NCI-H1417 treated with DMSO at 0.1 percent for 48 hours (cell line): ENCODE data around the gene KLHL12.
A peak's percentile ranks its signal among the peaks of the same experiment; 100 is the strongest.
"Not testable (repeated sequence)": the region's sequence is repeated elsewhere in the genome, so short reads cannot be mapped to it uniquely, and the experiment has no call there.

Source experiments
- DNase-seq: peaks from one replicate; lab custom pipeline; 2025; lab: John Stamatoyannopoulos, UW

KLHL12 gene

DNA sequence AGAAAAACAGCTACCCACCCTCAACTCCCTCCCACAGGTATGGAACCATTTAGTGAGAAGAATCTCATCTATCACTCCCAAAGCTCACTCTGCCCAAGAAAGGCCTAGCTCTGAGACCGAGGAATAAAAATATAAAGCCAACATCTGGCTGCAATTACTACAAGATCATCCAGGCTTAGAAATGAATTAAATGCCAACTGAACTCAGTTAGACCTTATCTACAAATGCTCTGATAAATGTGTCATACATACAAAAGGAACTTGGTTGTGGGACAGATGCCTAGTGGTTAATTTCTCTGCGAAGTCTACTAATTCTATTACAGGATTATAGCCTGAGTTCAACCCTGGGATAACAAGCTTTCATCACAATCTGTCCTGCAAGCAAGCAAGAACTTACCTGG is 24.4 kb upstream of the KLHL12 start:
- no peak for DNase-seq

DNA sequence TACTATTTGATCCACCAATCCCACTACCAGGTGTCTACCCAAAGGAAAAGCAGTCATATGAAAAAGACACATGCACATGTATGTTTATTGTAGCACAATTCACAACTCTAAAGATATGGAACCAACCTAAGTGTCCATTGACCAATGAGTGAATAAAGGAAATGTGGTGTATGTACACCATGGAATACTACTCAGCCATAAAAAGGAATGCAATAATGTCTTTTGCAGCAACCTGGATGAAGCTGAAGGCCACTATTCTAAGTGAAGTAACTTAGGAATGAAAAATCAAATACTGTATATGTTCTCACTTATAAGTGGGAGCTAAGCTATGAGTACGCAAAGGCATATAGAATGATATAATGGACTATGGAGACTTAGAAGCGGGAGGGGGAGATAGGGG is 18.4 kb upstream of the KLHL12 start:
- no peak for DNase-seq

DNA sequence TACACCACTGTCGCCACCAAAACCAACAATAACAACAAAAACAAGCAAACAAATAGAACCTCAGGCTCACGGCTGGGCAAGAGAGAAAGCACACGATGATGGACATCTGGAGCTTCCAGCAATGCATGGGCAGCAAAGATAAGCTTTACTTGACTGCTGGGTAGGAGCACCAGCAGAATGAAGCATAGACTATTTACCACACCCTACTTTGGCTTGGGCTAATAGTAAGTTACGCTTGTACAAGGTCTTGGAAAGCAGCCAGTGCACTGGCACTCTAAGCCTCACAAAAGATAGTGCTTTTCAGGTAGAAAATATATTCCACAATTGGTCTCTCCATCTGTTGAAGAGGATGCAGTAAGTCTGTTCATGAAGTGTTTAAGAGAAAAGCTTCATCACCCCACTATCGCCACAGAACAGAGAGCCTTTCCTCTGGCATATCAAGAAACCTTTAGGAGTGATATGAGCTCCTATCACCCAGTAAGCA is 17.4 kb upstream of the KLHL12 start:
- no peak for DNase-seq

- DNase-seq, result no peak
These were observed 15.4 kb upstream of the KLHL12 start for GRCh38 chr1:202942426-202942825.

DNA sequence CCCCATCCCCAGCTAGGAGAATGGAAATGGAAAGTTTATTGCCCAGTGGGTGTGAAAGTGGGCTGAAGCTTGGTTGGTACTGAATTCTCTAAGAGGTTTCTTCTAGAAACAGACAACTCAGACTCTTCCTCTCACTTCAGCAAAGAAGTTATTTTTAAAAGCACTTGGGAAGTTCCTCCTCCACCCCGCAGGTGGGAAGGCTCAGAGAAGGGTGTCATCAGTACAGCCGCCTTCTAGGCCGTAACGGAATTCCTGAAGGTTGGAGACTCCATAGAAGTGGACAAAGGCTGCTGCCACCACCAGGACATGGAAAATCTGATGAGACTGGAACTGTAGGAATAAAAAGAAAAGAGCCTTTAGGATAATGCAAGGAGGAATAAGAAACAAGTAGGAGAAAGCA is 14.3 kb upstream of the KLHL12 start:
- DNase-seq, result no peak

DNA sequence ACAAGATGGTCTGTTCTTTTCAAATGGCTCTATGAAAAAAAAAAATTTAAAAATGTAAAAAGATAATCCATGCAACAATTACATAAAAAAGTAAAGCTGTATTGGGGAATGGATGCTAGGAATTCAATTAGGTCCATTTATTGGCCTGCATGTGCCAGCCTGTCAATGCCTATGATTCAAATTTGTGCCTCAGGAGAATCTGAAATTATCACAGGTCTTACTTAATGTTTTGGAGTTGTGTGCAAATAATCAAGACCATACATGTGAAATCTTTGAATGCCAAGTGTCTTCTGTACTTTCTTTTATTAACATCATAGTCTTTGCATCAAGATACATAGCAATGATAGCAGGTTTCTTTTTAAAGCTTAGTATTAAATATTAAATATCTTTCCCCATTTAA is 13.5 kb upstream of the KLHL12 start:
- DNase-seq, result no peak

- DNase-seq, result no peak
These were observed 11.4 kb upstream of the KLHL12 start for GRCh38 chr1:202938287-202938925.

DNA sequence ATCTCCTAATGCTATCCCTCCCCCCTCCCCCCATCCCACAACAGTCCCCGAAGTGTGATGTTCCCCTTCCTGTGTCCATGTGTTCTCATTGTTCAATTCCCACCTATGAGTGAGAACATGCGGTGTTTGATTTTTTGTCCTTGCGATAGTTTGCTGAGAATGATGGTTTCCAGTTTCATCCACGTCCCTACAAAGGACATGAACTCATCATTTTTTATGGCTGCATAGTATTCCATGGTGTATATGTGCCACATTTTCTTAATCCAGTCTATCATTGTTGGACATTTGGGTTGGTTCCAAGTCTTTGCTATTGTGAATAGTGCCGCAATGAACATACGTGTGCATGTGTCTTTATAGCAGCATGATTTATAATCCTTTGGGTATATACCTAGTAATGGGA is 9.4 kb upstream of the KLHL12 start:
- DNase-seq, result not testable (repeated sequence)

GRCh38 chr1:202935844-202936243 is 8.8 kb upstream of the KLHL12 start:
- DNase-seq, result no peak

- DNase-seq, result no peak
These were observed 7.7 kb upstream of the KLHL12 start for GRCh38 chr1:202934755-202935154.

DNA sequence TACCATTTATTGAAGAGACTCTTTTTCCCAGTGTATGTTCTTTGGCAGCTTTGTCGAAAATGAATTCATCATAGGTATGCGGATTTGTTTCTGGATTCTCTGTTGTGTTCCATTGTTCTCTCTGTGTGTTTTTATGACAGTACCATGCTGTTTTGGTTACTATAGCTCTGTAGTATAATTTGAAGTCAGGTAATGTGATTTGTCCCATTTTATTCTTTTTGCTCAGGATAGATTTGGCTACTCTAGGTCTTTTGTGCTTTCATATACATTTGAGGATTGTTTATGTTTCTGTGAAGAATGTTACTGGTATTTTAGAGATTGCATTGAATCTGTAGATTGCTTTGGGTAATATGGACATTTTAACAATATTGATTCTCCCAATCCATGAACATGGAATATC is 5.4 kb upstream of the KLHL12 start:
- DNase-seq, result no peak

GRCh38 chr1:202923533-202923932 is 3.5 kb downstream of the KLHL12 start:
- no peak for DNase-seq

GRCh38 chr1:202919615-202920014 is 7.4 kb downstream of the KLHL12 start:
- no peak for DNase-seq

DNA sequence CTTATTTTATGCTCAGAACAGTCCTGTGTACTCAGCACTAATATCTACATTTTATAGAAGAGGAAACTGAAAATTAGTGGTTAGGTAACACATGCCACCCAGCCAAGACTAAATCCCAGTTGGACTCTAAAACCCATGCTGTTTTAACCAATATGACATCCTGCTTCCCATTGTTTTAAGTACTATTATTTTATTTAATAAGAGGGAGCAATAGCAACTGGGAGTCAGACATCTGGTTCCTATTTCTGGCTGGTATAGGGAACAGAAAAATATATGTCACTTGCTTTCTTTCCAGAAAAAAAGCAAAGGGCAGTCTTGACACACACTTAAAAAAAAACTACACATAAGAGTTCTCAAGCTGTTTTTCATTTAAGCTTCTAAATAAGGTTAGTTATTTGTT is 11.9 kb downstream of the KLHL12 start:
- DNase-seq, result peak; percentile 11

- not testable (repeated sequence) for DNase-seq
These were observed 14.6 kb downstream of the KLHL12 start for GRCh38 chr1:202912476-202912875.

DNA sequence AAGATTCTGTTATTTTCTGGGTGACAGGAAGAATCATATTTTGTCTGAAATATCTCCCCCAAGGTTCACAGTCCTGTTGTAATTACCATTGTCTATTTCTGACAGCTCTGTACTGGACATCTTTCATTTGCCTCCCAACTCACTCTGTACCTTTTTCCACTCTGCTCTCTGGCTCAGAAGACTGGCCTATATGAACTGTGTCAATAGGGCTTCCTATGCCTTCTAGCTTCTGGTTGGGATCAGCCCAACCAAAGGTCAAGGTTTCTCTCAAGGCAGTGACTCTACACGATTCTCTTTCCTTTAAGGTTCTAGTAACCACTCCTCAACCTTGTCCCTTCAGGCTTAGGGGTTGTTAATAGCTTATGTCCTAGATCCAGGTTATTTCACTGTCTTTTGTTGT is 17.5 kb downstream of the KLHL12 start:
- DNase-seq, result no peak

DNA sequence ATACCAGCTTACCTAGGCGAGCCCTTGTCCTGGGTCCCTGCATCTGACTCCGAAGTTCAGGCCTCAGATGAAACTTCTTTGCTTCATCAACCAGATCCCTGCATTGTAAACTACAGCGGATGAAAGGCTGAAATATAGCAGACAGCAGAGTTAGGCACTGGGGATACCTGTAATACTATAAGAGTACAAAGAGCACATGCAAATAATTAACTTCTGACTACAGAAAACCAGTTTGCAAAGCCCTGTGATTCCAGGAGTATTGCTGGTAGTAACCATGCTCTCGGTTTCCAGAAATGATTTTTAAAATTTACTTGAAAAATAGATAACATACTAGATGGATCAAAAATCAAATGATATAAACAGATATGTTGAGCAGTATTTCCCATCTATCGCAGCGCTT is 18.0 kb downstream of the KLHL12 start:
- no peak for DNase-seq

DNA sequence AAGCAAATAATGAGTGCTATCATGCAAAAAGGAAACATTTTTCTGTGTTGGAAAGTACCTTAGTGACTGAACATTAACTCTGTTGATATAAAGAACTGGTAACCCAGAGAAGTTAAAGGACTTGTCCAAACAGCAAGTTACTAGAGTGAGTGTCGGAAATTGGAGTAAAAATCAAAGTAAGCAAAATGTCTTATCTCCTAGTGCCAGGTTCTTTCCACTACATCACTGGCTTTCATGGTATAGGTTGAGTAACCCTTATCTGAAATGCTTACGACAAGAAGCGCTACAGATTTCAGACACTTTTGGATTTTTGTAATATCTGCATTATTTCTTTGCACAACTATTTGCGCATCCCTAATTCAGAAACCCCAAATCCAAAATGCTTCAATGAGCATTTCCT is 21.7 kb downstream of the KLHL12 start:
- DNase-seq, result no peak

GRCh38 chr1:202903808-202904207 is 23.2 kb downstream of the KLHL12 start:
- DNase-seq, result not testable (repeated sequence)

DNA sequence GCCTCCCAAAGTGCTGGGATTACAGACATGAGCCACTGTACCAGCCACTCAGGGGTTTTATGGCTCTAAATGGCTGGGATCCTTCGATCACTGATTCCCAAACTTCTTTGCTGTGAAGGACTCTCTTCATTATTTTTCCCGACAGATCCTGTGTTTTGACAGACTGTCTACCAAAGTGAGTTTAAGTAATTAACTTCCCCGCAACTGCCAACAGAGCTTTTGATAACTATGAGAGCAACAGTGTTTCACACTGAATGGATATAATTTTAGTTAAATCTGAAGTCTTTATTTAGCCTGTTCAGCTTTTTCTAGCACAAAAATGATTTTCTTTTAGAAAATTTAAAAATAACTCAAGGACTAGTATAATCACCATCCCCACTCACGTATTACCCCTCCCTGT is 25.5 kb downstream of the KLHL12 start:
- no peak for DNase-seq

GRCh38 chr1:202892501-202892900 is 34.5 kb downstream of the KLHL12 start:
- DNase-seq, result no peak

DNA sequence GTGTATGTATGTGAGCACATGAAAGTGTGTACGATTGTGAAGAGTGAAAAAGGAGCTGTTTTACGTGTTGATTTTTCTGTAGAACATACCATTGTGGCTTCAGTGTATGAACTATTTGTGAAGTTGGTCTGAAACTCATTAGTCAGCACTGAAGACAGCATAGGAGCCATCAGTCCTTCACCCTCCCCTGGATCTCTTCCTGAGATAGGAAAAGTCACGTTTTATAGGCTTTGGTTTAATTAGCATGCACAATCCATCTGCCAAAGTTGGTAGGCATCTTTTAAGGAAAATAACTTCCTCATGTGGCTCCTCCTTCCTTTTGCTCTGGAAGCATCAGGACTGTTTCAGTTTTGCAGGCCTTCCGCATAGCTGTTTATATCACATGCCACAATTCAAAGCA is 36.6 kb downstream of the KLHL12 start:
- no peak for DNase-seq

DNA sequence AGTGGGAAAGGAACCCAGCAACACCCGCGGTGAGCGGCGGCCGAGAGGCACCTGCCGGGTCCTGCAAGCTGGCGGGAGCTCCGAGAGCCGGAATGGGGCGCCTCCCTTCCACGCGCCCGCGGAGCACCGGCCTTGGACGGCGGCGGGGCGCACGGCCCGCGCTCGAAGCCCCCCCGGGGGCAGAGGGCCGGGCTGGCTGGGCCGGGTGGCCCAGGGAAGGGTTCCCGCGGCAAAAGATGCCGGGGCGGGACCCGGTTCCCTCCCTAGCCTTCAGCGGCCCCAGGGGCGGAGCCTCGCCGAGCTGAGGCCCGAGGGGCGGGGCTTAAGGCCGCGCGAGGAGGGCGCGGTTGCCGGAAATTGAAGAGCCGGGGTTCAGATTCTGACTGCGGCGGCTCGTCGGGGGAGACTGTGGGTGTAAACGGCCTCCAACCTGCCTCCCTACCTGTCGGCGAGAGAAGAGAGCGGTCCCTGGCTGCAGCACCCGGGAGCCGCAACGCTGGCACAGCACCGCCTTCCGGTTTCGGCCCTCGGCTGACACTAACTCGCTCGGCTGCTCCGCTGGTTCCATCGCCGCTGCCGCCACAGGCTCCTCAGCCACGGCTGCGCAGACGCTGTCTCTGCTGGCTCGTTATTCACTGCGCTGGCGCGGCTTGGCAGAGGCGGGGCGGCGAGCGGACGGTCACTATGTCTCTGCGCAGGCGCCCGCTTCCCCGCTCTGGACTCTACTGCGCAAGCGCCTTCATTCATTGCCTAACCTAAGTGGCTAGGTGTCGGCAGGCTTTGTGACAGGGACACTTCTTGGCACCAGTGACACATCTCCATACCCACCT is 38.3 kb downstream of the KLHL12 start, which contains the start of gene RABIF:
TSS of gene RABIF (minus strand) at position 619 of the 830 bp plus-strand sequence. CDS start at position 568, 51 bp downstream.
- DNase-seq, result peak; percentile 93

GRCh38 chr1:202888221-202888530 is 38.9 kb downstream of the KLHL12 start:
- no peak for DNase-seq
